NOMO-1 treated with dmso at 0.1 percent for 144 hours (cell line): ENCODE measurements around the gene DR1.
"Not testable (repeated sequence)": the region's sequence is repeated elsewhere in the genome, so short reads cannot be mapped to it uniquely, and the experiment has no call there.

ENCODE experiments used
- DNase-seq: peaks from one replicate; lab custom pipeline; 2025; ENCODE audit not compliant: unreplicated experiment; lab: John Stamatoyannopoulos, UW

Gene DR1

GRCh38 chr1:93339171-93339697 is 6.5 kb upstream of the DR1 start:
- no peak for DNase-seq

- DNase-seq, result no peak
These were observed 5.6 kb upstream of the DR1 start for GRCh38 chr1:93340090-93340489.

- DNase-seq, result no peak
These were observed 1.2 kb upstream of the DR1 start for GRCh38 chr1:93344484-93344883.

GRCh38 chr1:93344886-93345632 is 648 bp upstream of the DR1 start:
- DNase-seq, result no peak

- no peak for DNase-seq
These were observed 800 bp downstream of the DR1 start for GRCh38 chr1:93346421-93346993.

GRCh38 chr1:93347334-93347899 is 1.7 kb downstream of the DR1 start:
- no peak for DNase-seq

- DNase-seq, result no peak
These were observed 2.5 kb downstream of the DR1 start for GRCh38 chr1:93348104-93348728.

GRCh38 chr1:93349231-93350135 is 3.8 kb downstream of the DR1 start:
- no peak for DNase-seq

- no peak for DNase-seq
These were observed 4.6 kb downstream of the DR1 start for GRCh38 chr1:93350322-93350721.

- DNase-seq, result no peak
These were observed 5.2 kb downstream of the DR1 start for GRCh38 chr1:93350875-93351274.

- not testable (repeated sequence) for DNase-seq
These were observed 5.6 kb downstream of the DR1 start for GRCh38 chr1:93351346-93351745.

GRCh38 chr1:93352376-93352775 is 6.7 kb downstream of the DR1 start:
- DNase-seq, result no peak

GRCh38 chr1:93353286-93353685 is 7.6 kb downstream of the DR1 start:
- DNase-seq, result no peak

- DNase-seq, result no peak
These were observed 9.0 kb downstream of the DR1 start for GRCh38 chr1:93354749-93355148.

- no peak for DNase-seq
These were observed 11.5 kb downstream of the DR1 start for GRCh38 chr1:93357242-93357641.

- DNase-seq, result peak; percentile 46
These were observed 12.6 kb downstream of the DR1 start for GRCh38 chr1:93358293-93358692.

- DNase-seq, result no peak
These were observed 14.4 kb downstream of the DR1 start for GRCh38 chr1:93360111-93360510.

- DNase-seq, result no peak
These were observed 16.5 kb downstream of the DR1 start for GRCh38 chr1:93362237-93362636.

- DNase-seq, result no peak
These were observed 20.1 kb downstream of the DR1 start for GRCh38 chr1:93365813-93366212.

GRCh38 chr1:93369734-93370133 is 24.0 kb downstream of the DR1 start:
- no peak for DNase-seq
